Liver (tissue), 9 donors: Measurements from ENCODE around the gene USP37. TPM values are rescaled to one million over a fixed set of nuclear protein-coding genes. Genes with fewer than 3 reads are reported as not detected.

ENCODE experiments used
- DNase-seq: peaks from one replicate; pipeline ENCODE4 v3.0.0-alpha.2; 2017; ENCODE audit warnings: low spot score
- H3K27ac ChIP-seq, 2 donors: one replicate each; pipeline ENCODE4 v1.7.0; 2013; ENCODE audit warnings: inconsistent platforms in 2 of 2, low read length in 2 of 2, control low read depth in 1 of 2, low read depth in 1 of 2, mild to moderate bottlenecking in 1 of 2
- H3K27me3 ChIP-seq, 4 donors: one replicate each; pipeline versions ENCODE4 v1.6.1 to v1.7.0; 2013; ENCODE audit warnings: low read length in 3 of 4, inconsistent platforms in 1 of 4, mild to moderate bottlenecking in 1 of 4, moderate library complexity in 1 of 4; ENCODE audit not compliant: control insufficient read depth in 4 of 4, insufficient read depth in 4 of 4
- H3K36me3 ChIP-seq, 4 donors: one replicate each; pipeline versions ENCODE4 v1.6.1 to v1.7.0; 2013; ENCODE audit warnings: low read length in 3 of 4, mild to moderate bottlenecking in 3 of 4, low read depth in 1 of 4, moderate library complexity in 1 of 4; ENCODE audit not compliant: control insufficient read depth in 4 of 4, insufficient read depth in 3 of 4
- H3K4me1 ChIP-seq, 4 donors: one replicate each; pipeline versions ENCODE4 v1.6.1 to v1.7.0; 2013; ENCODE audit warnings: low read length in 3 of 4, mild to moderate bottlenecking in 3 of 4, moderate library complexity in 1 of 4; ENCODE audit not compliant: control insufficient read depth in 4 of 4, insufficient read depth in 4 of 4
- H3K4me3 ChIP-seq, 3 donors: one replicate each; pipeline versions ENCODE4 v1.6.1 to v1.7.0; 2013; ENCODE audit warnings: low read length in 3 of 3, control low read depth in 1 of 3, low read depth in 1 of 3, mild to moderate bottlenecking in 1 of 3
- H3K9ac ChIP-seq, 2 donors: one replicate each; pipeline ENCODE4 v1.7.0; 2013; ENCODE audit warnings: low read length in 2 of 2, mild to moderate bottlenecking in 2 of 2, moderate library complexity in 2 of 2, control low read depth in 1 of 2, low read depth in 1 of 2
- H3K9me3 ChIP-seq, 4 donors: one replicate each; pipeline versions ENCODE4 v1.6.1 to v1.7.0; 2013; ENCODE audit warnings: low read length in 3 of 4; ENCODE audit not compliant: control insufficient read depth in 4 of 4
- FOXA2 ChIP-seq: IDR thresholded peaks from 2 replicates; pipeline ENCODE4 v1.6.1; 2016; ENCODE audit warnings: antibody characterized with exemption
- GABPA ChIP-seq, 2 donors: IDR thresholded peaks in 1 of 2; conservative IDR thresholded peaks in 1 of 2; 2 replicates each; pipeline ENCODE4 v1.6.1; 2016; ENCODE audit warnings: antibody characterized with exemption in 2 of 2, mild to moderate bottlenecking in 1 of 2, moderate library complexity in 1 of 2
- HNF4A ChIP-seq, 2 donors: conservative IDR thresholded peaks; 2 replicates each; pipeline ENCODE4 v1.6.1; 2016; ENCODE audit warnings: antibody characterized with exemption in 2 of 2, mild to moderate bottlenecking in 2 of 2
- HNF4G ChIP-seq: IDR thresholded peaks from 2 replicates; pipeline ENCODE4 v1.6.1; 2016; ENCODE audit warnings: antibody characterized with exemption
- JUND ChIP-seq, 2 donors: IDR thresholded peaks; 2 replicates each; pipeline ENCODE4 v1.6.1; 2016; ENCODE audit warnings: antibody characterized with exemption in 2 of 2
- NR2F2 ChIP-seq: IDR thresholded peaks from 2 replicates; pipeline ENCODE4 v1.6.1; 2016; ENCODE audit warnings: antibody characterized with exemption
- RAD21 ChIP-seq, 2 donors: IDR thresholded peaks; 2 replicates each; pipeline ENCODE4 v1.6.1; 2016; ENCODE audit warnings: antibody characterized with exemption in 2 of 2, mild to moderate bottlenecking in 2 of 2
- SP1 ChIP-seq: IDR thresholded peaks from 2 replicates; pipeline ENCODE4 v1.6.1; 2018; ENCODE audit warnings: antibody characterized with exemption, mild to moderate bottlenecking
- TAF1 ChIP-seq: conservative IDR thresholded peaks from 2 replicates; pipeline ENCODE4 v1.6.1; 2016; ENCODE audit warnings: antibody characterized with exemption, mild to moderate bottlenecking
- YY1 ChIP-seq: IDR thresholded peaks from 2 replicates; pipeline ENCODE4 v1.6.1; 2016; ENCODE audit warnings: antibody characterized with exemption, mild to moderate bottlenecking
- polyA plus RNA-seq, 2 donors: library from polyadenylated mRNA; stranded (reverse) in 1 of 2; unstranded in 1 of 2; fragments of 200-250 nt in 1 of 2; fragments of >200 nt in 1 of 2; fragmentation: Nextera tagmentation in 1 of 2; extraction: Ambion mirVana in 1 of 2; gene quantifications; one replicate each; pipeline versions ENCODE4 v1.2.1 to v1.2.3, GENCODE V29; 2013 to 2015
- total RNA-seq, 2 donors: library from RNA; depleted of rRNA; stranded (reverse); fragments of >200 nt; gene quantifications; one replicate each; pipeline ENCODE4 v1.2.3, GENCODE V29; 2014
- TF ChIP-seq, protein P1 (sequence below): fragments of 150-350 bp; IDR thresholded peaks from 2 replicates; pipeline ENCODE4 v1.5.1; 2017; ENCODE audit warnings: improper control_type of control experiment, low read depth, low read length; ENCODE audit not compliant: missing input control
- TF ChIP-seq, protein P2 (sequence below): IDR thresholded peaks from 2 replicates; pipeline ENCODE4 v1.6.1; 2016; ENCODE audit warnings: antibody characterized with exemption, mild to moderate bottlenecking
- TF ChIP-seq, protein P3 (sequence below): IDR thresholded peaks from 2 replicates; pipeline ENCODE4 v1.6.1; 2016; ENCODE audit warnings: antibody characterized with exemption
- TF ChIP-seq, protein P4 (sequence below): IDR thresholded peaks from 2 replicates; pipeline ENCODE4 v1.6.1; 2016; ENCODE audit warnings: antibody characterized with exemption
- TF ChIP-seq, protein P5 (sequence below): IDR thresholded peaks from 2 replicates; pipeline ENCODE4 v1.6.1; 2016; ENCODE audit warnings: antibody characterized with exemption
- donor health status: healthy.
- donor health status: healthy.
- donor health status: healthy.
- donor health status: healthy.
- donor health status: healthy.

USP37 gene
- total and polyA plus RNA-seq, 4 donors = 1.4 to 10.9 (median 4.7) TPM

DNA sequence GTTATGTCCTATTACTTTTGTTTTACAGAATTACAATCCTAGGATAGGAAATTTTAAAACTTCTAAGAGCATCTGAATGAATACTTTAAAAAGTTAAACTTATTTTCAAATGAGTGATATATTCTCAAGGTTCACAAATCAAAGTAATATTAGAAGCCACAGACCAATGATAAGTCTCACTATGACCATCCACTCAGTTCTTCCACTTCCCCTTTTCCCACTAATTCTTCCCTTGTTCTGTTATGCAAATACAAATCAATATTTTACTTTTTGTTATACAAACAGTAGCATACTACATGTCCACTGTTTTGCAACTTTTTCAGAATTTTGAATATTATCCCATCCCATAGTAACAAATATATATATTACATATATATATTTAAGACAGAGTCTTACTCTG, 20.2 kb downstream of the USP37 start (continued):
- TF ChIP-seq, protein P1, sequence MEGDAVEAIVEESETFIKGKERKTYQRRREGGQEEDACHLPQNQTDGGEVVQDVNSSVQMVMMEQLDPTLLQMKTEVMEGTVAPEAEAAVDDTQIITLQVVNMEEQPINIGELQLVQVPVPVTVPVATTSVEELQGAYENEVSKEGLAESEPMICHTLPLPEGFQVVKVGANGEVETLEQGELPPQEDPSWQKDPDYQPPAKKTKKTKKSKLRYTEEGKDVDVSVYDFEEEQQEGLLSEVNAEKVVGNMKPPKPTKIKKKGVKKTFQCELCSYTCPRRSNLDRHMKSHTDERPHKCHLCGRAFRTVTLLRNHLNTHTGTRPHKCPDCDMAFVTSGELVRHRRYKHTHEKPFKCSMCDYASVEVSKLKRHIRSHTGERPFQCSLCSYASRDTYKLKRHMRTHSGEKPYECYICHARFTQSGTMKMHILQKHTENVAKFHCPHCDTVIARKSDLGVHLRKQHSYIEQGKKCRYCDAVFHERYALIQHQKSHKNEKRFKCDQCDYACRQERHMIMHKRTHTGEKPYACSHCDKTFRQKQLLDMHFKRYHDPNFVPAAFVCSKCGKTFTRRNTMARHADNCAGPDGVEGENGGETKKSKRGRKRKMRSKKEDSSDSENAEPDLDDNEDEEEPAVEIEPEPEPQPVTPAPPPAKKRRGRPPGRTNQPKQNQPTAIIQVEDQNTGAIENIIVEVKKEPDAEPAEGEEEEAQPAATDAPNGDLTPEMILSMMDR = no peak
- TF ChIP-seq HNF4G = no peak
- TF ChIP-seq, protein P2, sequence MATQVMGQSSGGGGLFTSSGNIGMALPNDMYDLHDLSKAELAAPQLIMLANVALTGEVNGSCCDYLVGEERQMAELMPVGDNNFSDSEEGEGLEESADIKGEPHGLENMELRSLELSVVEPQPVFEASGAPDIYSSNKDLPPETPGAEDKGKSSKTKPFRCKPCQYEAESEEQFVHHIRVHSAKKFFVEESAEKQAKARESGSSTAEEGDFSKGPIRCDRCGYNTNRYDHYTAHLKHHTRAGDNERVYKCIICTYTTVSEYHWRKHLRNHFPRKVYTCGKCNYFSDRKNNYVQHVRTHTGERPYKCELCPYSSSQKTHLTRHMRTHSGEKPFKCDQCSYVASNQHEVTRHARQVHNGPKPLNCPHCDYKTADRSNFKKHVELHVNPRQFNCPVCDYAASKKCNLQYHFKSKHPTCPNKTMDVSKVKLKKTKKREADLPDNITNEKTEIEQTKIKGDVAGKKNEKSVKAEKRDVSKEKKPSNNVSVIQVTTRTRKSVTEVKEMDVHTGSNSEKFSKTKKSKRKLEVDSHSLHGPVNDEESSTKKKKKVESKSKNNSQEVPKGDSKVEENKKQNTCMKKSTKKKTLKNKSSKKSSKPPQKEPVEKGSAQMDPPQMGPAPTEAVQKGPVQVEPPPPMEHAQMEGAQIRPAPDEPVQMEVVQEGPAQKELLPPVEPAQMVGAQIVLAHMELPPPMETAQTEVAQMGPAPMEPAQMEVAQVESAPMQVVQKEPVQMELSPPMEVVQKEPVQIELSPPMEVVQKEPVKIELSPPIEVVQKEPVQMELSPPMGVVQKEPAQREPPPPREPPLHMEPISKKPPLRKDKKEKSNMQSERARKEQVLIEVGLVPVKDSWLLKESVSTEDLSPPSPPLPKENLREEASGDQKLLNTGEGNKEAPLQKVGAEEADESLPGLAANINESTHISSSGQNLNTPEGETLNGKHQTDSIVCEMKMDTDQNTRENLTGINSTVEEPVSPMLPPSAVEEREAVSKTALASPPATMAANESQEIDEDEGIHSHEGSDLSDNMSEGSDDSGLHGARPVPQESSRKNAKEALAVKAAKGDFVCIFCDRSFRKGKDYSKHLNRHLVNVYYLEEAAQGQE = no peak

DNA sequence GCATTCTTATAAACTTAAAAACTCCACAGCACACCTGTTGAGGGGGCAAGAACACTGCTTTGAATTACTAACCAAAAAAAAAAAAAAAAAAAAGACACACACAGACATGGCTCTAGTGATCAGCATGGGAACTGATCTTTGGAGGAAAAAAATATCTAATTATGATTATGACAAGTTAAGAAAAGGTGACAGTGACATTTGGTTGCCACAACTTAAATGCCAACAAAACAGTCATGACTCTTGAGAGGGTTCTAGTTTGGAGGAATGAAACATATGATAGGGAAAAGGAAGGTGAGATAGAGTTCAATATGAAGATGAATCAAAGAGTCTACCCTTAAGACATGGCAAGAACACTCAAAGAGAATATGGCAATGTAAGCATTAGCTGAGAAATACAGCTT, 20.6 kb downstream of the USP37 start:
- Histone ChIP-seq H3K9me3 (no peaks in the 10 kb centered on the region), H3K27ac (no peak overlapping the region), H3K36me3 (peaks cover 2 to 53% (median 40%) of the 10 kb centered on the region in 4 donors), H3K27me3 (no peaks in the 10 kb centered on the region), H3K9ac (no peak overlapping the region), H3K4me3 (no peak overlapping the region), H3K4me1 (no peaks in the 10 kb centered on the region)
- no peak for TF ChIP-seq YY1
- TF ChIP-seq, protein P3, sequence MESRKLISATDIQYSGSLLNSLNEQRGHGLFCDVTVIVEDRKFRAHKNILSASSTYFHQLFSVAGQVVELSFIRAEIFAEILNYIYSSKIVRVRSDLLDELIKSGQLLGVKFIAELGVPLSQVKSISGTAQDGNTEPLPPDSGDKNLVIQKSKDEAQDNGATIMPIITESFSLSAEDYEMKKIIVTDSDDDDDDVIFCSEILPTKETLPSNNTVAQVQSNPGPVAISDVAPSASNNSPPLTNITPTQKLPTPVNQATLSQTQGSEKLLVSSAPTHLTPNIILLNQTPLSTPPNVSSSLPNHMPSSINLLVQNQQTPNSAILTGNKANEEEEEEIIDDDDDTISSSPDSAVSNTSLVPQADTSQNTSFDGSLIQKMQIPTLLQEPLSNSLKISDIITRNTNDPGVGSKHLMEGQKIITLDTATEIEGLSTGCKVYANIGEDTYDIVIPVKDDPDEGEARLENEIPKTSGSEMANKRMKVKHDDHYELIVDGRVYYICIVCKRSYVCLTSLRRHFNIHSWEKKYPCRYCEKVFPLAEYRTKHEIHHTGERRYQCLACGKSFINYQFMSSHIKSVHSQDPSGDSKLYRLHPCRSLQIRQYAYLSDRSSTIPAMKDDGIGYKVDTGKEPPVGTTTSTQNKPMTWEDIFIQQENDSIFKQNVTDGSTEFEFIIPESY = no peak
- TF ChIP-seq HNF4A (conservative IDR thresholded peaks at IDR 0.05) = no peak
- TF ChIP-seq, protein P4, sequence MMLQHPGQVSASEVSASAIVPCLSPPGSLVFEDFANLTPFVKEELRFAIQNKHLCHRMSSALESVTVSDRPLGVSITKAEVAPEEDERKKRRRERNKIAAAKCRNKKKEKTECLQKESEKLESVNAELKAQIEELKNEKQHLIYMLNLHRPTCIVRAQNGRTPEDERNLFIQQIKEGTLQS = no peak
- no peak for TF ChIP-seq JUND (IDR thresholded peaks at IDR 0.05)
- no peak for TF ChIP-seq HNF4G
- no peak for TF ChIP-seq FOXA2
- no peak for TF ChIP-seq SP1
- TF ChIP-seq RAD21 (IDR thresholded peaks at IDR 0.05) = no peak
- no peak for TF ChIP-seq TAF1
- TF ChIP-seq GABPA (IDR thresholded peaks at IDR 0.05 in 1 of 2, conservative IDR thresholded peaks at IDR 0.05 in 1 of 2) = no peak
- TF ChIP-seq, protein P5, sequence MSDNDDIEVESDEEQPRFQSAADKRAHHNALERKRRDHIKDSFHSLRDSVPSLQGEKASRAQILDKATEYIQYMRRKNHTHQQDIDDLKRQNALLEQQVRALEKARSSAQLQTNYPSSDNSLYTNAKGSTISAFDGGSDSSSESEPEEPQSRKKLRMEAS = no peak
- TF ChIP-seq, protein P1 = no peak
- no peak for TF ChIP-seq NR2F2
- TF ChIP-seq, protein P2 = no peak
- no peak for DNase-seq
